Astrocyte of the cerebellum (primary cell): ENCODE results near the gene LSG1.

Experiments used
- DNase-seq: peaks from one replicate; pipeline ENCODE4 v3.0.0-alpha.2; 2011; ENCODE audit warnings: low read depth
- H3K4me3 ChIP-seq: 2 replicates; pipeline ENCODE4 v1.5.1; 2011; ENCODE audit warnings: mild to moderate bottlenecking, low read depth, low read length, moderate library complexity
- in situ Hi-C: cut with HindIII; loops from 2 replicates; pipeline ENCODE4 v1.10.0; 2017; ENCODE audit warnings: low sequenced_read_pairs
- TF ChIP-seq, protein P1 (sequence below): IDR thresholded peaks from 2 replicates; pipeline ENCODE4 v1.5.1; 2012; ENCODE audit warnings: low read length, low read depth, moderate library complexity, mild to moderate bottlenecking; ENCODE audit errors: missing control alignments

The LSG1 gene

DNA sequence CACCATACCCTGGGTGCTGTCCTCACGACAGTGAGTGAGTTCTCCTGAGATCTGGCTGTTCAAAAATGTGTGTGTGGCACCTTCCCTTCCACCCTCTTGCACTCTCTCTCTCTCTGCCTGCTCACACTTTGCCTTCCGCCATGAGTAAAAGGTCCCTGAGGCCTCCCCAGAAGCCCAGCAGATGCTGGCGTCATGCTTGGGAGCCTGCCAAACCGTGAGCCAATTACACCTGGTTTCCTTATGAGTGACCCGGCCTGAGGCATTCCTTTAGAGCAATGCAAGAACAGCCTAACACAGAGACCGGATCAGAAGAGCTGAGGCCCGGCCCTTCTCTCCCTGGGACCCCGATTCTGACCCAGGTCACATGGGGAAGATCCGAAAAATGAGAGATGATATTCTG is 54.2 kb downstream of the LSG1 start:
- TF ChIP-seq, protein P1, sequence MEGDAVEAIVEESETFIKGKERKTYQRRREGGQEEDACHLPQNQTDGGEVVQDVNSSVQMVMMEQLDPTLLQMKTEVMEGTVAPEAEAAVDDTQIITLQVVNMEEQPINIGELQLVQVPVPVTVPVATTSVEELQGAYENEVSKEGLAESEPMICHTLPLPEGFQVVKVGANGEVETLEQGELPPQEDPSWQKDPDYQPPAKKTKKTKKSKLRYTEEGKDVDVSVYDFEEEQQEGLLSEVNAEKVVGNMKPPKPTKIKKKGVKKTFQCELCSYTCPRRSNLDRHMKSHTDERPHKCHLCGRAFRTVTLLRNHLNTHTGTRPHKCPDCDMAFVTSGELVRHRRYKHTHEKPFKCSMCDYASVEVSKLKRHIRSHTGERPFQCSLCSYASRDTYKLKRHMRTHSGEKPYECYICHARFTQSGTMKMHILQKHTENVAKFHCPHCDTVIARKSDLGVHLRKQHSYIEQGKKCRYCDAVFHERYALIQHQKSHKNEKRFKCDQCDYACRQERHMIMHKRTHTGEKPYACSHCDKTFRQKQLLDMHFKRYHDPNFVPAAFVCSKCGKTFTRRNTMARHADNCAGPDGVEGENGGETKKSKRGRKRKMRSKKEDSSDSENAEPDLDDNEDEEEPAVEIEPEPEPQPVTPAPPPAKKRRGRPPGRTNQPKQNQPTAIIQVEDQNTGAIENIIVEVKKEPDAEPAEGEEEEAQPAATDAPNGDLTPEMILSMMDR = no peak
- in situ Hi-C loops = no loop called here
- no peak overlapping the region for H3K4me3 ChIP-seq
- DNase-seq = peak; percentile 39

DNA sequence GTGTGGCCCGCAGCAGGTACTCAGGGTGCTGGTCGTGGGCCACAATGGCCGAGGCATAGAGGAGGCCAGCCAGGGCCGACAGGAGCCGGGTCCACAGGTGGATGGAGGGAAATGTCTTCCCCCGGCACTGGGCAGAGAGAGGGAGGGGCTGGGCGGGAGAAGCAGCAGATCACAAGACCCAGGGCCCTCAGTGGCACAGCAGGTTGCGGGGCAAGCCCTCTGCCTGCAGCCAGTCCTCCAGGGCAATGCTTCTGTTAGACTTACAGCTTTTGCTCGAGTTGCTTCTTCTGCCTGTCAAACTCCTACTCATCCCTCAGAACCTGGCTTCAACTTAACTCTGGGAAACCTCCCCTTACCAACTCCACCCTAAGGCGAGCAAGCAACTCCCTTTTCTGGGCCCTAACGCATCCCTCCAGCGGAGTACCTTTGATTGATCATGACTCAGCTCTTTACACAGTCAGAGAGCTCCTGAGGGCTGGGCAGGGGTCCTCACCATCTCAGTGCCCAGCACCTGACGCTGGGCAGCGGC is 54.8 kb downstream of the LSG1 start:
- in situ Hi-C loops = no loop called here
- no peak for DNase-seq
- no peak overlapping the region for H3K4me3 ChIP-seq
- TF ChIP-seq, protein P1 = no peak

DNA sequence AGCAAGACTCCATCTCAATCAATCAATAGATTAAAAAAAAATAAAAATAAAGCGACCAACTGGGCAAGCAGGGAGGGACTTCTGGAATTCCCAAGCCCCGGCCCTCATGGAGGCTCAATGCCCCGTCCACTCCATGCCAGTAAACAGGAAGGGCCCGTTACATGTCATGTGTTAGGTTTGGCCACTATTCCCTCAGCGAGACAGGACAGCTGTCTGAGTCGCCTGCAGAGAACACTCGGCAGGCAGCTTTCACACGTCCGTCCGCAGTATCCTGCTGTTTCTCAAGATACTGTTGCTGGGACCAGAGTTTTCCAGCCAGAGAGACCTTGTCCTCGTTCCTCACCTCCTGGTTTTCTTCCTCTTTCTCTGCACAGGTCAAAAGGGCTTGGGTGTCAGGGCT is 56.8 kb downstream of the LSG1 start:
- no peak overlapping the region for H3K4me3 ChIP-seq
- in situ Hi-C loops = no loop called here
- no peak for DNase-seq
- TF ChIP-seq, protein P1 = no peak

DNA sequence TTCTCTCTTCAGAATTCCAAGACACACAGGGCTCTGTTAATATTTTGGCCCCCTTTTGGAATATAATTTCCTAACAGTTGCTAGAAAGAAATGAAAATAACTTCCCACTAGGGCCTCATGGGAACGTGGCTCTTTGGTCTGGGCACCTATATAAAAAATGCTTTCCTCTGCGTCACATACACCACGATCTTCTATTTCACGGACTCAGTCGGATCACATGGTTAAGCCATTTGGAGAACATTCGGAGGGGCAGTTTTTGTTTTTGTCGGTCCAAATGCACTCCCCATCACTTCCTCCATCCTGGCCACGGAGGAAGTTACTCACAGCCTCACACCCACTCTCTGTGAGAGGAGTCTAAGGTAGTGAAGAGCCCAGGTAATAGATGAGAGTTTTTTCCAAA is 59.8 kb downstream of the LSG1 start:
- in situ Hi-C loops = no loop called here
- no peak for DNase-seq
- TF ChIP-seq, protein P1 = no peak
- H3K4me3 ChIP-seq = no peak overlapping the region

DNA sequence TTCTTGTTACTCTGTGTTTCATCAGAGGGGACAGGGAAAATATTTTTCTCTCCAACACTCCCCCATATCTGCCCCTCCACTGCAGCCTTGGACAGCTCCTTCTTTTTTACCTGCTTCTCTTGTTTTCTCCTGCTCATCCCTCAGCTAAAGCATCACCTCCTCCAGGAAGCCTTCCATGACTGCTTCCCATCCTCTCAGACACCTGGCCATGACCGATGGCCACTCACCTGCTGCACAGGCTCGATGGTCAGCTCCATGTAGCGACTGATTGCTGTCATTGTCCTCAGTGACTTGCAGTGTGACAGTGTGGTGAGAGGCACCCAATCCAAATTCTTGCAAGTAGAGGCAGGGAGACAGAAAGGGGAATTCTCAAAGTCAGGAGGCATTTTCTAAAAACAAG is 61.3 kb downstream of the LSG1 start:
- H3K4me3 ChIP-seq = no peak overlapping the region
- TF ChIP-seq, protein P1 = no peak
- DNase-seq = no peak
- in situ Hi-C loops = no loop called here

DNA sequence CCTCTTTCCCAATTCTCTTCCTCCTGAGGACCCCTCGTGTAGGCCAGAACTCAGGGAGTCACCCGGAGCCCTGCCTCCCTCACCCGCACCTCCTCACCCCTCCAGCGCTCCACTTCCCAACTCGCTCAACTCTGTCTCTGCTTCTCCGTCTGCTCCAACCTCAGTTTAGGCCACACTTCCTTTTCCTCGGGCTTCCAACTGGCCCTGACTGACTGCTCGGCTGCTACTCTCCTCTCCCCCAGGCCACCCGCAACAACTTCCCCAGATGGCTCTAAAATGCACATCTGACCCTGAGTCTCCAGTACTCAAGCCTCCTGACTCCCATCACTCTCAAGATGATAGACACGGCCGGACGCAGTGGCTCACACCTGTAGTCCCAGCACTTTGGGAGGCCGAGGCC is 62.4 kb downstream of the LSG1 start:
- DNase-seq = no peak
- TF ChIP-seq, protein P1 = no peak
- H3K4me3 ChIP-seq = no peak overlapping the region
- in situ Hi-C loops = no loop called here

DNA sequence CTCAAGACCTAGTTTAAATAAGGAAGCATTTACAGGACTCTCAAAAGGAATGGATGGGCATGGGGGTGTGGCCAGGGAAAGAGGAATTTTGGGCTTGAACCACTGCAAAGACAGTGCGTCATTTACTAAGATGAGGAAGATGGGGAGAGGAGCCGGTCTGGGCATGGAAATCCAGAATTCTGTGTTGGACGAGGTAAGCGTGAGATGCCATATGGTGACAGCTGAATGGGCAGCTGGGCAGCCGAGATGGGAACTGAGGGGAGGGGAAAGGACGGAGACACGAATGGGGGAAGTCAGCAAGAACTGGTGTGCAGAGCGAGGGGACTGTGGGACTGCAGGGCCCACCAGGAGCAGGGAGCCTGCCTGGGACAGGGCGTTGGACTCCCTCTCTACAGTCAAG is 63.0 kb downstream of the LSG1 start:
- in situ Hi-C loops = no loop called here

More for the DNA sequence above, 63.0 kb downstream of the LSG1 start:
- TF ChIP-seq, protein P1 = no peak
- no peak overlapping the region for H3K4me3 ChIP-seq
- no peak for DNase-seq
